GM20431 (cell line): Measurements from ENCODE around the gene ZNHIT3.
"Not testable (repeated sequence)": the region's sequence is repeated elsewhere in the genome, so short reads cannot be mapped to it uniquely, and the experiment has no call there.

Source experiments
- in situ Hi-C: fragments of 300-500 bp; cut with MseI, MboI; formaldehyde crosslinking; loops from one replicate; pipeline ENCODE4 v1.15.0; 2020; ENCODE audit warnings: low sequenced_read_pairs; ENCODE audit not compliant: unreplicated experiment

Gene ZNHIT3

DNA sequence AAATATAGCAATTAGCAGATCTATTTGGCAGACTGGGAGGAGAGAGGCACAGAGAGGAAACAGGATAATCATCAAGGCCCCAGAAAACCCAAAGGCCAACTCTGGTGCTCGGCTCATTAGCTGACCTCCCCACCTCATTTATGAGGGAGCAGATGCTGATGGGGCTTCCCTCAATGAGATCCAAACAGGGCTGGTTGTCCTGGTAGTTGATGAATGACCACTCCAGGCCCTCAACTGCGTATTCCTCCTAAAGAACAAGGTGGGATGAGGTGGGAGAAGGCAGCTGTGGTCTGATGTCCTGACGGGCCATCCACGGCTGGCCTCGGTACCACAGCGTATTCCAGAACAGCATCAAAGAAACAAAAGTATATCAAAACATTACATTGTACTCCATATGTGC lies 20.8 kb downstream of the ZNHIT3 start:
- in situ Hi-C loops: no loop called here

DNA sequence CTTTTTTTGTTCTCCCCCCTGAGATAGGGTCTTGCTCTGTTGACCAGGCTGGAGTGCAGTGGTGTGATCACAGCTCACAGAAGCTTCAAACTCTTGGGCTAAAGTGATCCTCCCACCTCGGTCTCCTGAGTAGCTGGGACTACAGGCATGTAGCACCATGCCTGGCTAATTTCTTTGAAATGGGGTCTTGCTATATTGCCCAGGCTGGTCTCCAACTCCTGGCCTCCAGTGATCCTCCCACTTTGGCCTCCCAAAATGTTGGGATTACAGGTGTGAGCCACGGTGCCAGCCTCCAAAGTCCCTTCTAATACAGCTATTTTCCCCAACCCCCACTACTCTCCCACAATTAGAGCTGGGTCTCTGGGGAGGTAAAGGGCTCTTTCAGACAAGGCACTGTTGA lies 22.0 kb downstream of the ZNHIT3 start:
- in situ Hi-C loops: not testable (repeated sequence)

DNA sequence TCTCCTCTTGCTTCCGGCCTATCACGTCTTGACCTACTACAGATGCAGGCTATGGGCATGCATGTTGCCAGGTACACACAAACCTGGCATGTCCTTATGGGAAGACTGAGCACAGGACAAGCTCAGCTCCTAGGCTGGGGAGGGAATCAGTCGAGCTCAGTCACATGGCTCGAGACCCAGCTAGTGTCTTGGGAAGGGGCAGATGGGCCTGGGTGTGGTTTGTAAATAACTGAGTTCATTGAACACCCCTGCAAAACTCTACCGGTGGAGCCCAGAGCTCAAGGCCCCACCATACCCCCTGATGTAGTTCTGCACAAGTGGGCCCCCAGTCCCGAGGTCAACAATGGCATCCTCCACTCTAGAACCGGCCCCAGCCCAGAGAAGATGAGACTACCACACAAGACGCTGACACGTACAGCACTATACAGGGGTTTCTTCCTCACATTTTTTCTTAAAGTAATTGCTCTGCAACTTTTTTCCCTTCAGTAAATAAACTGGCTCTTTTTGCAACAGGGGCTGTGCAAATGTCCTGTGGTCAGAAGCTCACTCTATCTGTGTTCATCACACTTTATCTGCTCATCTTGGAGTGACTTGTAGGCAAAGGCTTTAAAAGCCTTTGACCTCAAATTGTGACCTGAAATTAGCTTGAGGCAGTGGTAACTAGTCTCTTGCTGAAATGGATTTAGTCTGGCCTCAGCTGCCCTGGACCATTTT lies 22.9 kb downstream of the ZNHIT3 start:
- in situ Hi-C loops: no loop called here

DNA sequence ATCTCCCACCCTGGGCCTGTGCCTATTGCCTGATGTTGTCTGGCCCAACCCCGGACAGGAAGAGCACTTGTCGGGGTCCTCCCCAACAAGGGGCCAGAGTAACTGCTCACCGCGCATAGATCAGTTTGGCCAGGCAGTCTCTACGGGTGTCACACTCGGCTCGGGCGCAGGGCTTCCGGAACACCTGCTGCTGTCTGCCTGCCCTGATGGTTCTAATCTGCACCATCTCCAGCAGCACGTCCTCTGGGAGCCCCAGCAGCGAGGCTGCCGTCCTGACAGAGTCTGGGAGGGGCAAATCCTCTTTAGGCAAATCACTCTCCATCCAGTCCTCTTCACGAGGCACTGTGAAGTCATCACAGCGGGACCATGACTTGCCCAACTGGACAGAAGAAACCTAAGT lies 24.2 kb downstream of the ZNHIT3 start:
- in situ Hi-C loops: no loop called here

DNA sequence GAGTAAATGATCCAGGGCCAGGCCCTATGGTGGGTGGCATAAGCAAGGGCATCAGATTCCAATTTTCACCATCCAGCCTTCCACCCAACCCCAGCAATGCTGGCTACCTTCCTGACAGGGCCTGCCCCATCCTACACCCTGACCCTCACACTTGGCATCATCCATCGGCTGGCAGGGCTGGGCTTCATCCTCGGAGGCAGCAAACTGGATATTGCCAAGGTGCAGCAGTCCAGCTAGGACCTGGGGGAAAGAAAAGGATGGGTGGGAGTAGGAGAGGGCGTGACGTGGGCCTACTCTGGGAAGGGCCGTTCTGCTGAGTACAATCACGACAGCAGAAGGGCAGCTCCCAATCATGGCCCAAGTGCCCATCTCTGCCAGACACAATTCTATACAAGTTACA lies 24.7 kb downstream of the ZNHIT3 start:
- in situ Hi-C loops: no loop called here

DNA sequence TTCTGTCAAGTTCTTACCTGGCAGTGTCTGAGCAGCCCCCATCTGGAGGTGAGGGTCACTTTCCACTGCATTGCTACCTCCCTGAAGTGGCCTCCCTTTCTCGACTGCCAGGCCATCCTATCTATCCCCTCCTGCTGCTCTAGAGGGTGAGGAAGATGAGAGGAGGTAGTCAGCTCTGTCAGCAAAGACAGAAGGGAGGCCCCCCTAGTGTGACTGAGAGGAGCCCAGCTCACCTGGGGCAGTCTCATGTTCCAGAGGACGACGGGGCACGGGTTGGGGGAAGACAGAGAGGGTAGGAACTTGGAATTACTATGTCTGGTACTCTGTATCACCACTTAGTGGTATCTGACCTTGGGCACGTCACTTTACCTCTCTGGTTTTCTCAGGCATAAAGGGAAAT lies 26.2 kb downstream of the ZNHIT3 start:
- in situ Hi-C loops: no loop called here

DNA sequence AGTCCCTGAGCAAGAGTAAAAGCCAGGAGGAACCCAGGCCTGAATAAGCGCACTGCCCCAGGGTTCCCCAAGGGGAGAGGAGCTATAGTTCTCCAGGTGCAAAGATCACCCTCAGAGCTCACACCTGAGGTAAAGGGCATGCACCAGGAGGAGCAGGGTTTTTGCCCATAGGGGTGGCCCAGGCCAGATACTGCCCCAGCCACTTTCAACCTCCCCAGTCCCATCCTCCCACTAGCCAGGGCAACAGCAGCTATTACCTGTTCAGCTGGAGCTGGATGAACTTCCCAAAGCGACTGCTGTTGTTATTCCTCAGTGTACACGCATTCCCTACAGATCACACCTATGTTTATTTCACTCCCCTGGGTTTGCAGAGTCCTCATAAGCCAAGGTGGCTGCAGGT lies 28.4 kb downstream of the ZNHIT3 start:
- in situ Hi-C loops: no loop called here

DNA sequence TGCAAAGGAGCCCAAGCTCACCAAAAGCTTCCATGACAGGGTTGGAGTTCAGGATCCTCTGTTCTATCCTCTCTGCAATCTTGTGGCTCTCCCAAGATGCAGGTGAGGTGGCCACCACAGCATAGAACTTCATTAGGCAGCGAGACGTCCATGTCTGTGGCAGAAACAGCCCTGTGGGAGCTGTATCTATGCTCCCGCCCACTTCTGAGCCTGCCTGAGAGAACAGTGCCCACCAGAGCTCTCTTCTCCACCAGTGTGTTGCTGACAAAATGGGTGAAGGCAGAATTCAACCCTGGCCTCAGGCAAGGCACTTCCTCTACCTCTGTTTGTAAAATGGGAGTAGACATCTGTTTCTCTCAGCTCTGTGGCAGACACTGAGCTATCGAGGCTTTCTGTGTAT lies 29.4 kb downstream of the ZNHIT3 start:
- in situ Hi-C loops: no loop called here

DNA sequence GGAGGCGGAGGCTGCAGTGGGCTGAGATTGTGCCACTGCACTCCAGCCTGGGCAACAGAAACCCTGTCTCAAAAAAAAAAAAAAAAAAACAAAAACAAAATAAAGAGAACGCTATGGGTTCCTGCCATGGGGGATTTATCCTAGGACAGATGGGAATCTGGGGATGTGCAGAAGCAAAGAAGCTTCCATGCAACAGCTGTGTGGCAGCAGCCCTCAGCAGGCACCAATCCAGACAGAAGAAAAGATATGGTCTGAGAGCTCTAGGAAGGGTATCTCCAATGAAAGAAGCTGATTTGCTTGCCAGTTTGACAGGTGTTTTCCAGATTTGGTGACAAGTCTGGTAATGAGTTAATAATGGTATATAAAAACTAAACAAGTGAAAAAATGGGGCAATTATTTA lies 36.6 kb downstream of the ZNHIT3 start:
- in situ Hi-C loops: no loop called here

DNA sequence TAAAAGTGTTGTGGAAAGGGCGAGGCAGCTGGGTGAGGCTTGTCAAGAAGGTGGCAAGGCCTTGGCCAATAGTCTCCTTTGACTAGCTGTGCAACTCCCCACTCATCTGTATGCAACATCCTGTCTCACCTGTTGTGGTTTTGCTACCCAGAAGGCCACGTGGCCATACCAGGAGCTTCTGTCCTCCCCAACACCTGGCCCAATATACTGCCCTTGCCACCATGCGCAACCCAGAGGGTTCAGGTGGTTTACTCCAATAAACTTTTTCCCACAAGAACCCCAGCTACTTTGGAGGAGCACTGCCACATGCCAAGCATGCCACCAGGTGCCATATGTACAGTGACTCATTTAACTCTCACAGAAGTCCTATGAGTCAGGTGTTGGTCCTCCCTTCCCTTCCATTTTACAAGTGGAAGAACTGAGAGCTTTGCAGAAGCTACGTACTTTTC lies 38.0 kb downstream of the ZNHIT3 start:
- in situ Hi-C loops: no loop called here

DNA sequence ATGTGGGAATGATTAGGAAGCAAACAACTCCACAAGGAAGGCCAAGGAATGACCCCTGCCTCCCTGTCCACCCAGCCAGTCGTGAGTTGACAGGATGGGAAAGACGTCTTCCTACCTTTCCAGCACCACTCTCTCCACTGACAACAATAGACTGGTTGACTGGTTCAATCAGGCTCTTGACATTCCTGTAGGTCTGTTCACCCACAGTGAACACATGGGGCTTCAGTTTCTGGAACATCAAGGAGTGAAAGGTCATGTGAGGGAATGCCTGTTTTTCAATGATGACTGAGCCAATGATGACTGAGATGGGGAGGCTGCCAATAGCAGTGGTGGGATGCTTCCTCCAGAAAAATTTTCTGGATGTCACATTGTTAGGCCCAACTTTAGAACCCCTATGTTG lies 38.6 kb downstream of the ZNHIT3 start:
- in situ Hi-C loops: no loop called here

DNA sequence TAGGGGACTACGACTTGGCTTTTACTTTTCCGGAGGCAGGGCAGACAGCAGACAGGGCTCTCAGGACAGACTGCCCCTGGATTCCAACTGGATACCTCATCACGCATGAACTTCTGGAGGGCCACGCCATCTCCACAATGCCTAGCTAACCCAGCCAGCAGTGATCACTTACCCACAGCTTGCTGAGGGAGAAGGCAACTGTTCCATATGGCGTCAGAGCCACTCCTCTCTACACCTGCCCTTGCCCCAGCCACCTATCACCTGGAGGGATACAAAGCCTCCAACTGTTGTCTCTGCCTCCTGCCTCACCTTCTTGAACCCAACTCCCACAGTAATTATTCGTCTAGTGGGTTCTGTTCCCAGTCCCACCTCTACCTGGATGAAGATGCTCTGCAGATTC lies 39.4 kb downstream of the ZNHIT3 start:
- in situ Hi-C loops: no loop called here

DNA sequence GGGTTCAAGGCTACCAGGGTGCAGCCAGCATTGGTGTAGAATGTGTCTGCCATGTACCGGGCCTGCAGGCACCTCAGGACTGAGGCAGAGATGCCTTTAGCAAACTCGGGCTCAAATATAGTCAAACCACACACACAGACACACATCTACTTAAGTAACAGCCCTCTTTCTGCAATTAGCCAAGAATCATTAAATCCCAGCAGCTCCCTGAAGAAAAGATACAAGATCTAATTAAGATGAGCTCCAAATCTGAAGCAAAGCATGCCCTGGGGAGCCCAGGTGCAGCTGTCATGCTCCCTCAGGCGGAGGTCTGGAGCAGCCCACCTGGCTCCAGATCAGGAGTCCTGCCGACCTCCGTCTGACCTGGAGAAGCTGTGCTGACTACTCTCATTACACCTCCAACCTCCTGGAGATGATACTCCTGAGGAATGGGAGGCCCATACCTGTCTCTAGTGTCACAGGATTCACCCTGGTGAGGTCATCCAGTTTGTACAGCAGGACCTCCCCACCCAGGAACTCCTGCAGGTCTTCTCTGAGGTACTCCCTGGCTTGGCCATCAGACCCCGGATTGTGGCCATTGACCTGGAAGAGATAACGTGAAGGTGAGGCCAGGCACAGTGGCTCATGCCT lies 41.3 kb downstream of the ZNHIT3 start:
- in situ Hi-C loops: no loop called here

DNA sequence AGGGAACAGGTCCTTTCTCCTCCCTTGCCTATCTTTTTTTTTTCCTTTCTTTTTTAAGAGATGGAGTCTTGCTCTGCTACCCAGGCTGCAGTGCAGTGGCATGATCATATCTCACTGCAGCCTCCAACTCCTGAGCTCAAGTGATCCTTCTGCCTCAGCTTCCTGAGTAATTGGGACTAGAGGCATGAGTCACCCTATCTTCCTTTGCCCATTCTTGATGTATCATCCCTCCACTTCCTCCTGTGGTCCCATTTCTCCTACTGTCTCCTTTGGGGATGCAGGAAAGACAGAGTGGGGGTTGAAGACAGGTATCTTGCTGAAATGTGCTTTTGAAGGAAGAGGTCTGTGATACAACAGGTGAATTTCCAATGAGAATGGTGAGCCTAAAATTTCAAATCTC lies 42.6 kb downstream of the ZNHIT3 start:
- in situ Hi-C loops: no loop called here

DNA sequence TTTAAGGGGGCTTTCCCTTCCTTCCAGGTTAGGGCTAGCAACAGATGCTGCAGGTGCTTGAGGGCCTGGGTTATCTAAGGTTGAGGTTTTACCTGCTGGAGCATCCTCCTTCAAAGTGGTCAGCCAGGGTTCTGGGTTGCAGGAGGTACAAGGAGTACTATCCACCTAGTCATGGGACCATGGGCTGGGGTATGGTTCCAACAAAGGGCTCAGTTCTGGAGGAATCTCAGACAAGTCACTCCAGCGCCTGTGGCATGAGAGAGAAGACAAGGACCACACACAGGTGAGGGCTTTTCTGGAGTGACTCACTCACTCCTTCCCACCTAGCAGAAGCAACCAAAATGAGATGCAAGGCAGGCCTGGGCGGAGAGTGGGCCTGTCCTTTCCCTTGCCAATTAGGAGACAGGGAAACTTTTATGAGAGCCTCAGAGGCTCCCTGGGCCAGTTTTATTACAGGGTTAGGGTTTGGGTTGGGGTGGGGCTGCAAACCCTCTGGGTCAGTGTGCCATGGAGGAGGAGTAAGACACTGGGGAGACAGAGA lies 46.0 kb downstream of the ZNHIT3 start:
- in situ Hi-C loops: no loop called here

DNA sequence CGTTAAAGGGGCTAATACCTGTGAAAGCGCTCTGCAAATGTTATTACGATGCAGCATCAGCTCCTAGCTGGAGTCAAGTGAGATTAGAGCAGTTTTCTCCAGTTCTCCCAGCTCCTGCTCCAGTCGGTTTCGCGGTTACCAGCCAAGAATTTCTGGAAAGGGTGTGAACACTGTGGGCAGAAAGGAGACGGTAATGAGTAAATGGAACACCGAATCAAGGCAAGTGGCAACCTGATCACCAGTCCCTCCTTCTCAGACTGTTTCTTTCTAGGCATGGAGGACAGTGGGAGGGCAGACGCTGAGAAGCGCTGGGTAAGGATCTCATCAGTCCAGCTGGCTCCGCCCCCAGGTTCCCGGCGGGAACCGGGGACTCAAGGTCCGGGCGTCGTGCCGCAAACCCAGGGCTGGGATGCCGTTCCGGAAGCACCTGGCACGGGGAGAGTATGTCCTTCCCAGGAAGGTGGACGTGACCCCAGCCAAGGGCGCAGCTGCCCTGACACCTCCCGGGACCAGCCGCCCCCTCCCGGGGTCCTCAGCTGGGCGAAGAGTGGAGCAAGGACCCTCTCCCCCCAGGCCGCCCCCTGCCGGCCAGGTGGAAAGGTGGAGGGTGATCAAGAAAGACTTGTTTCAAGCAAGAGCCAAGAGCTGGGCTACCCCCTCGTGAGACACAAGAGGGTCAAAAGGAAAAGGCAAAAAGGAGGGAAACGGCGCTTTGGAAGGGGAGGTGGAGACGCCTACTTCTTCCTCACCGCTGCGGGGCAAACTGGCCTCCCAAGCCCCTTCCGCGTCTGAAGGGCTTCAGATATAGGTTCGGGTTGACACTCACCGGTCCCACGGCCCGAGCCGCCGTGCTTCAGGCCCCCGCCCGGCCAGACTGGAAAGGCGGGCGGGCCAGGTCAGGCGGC lies 47.7 kb downstream of the ZNHIT3 start:
- in situ Hi-C loops: no loop called here

DNA sequence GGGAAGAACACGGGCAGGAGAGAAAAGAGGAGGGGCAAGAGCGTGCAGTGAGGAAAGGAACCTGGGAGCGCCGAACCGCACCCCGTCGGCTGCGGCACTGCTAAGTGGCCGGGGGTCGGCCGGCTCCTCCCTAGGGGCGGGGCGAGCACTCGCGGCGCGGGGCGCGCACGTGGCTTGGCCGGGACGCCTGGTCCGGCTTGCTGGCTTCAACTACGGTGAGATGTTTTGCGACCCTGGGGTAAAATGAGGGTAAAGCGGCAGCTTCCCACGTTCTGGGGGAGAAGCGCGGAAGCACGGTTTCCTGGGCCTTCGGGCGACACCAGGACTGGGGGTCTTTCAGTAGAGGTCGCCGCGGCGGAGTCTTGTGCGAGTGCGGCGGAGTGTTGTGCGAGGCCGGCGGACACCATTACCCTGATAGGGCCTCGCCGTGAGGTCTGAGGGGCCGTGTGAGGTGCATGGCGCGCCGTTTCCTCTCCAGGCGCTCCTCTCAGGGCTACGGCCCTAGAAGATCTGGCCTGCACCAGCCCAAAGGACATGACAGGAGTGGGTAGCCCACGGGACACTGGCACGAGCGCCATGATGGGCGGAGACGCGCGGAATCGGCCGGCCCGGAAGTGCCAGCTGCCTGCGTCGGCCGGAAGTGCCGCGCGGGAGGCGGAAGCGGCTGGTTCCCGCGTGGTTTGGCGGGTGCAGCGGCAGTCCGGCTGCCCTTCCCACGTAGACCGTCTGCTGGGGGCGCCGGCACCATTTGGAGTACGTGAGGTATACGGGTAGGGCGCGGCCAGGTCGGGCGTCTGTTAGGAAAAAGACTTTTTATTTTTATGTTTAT lies 48.6 kb downstream of the ZNHIT3 start, which contains the start of the genes MYO19 and PIGW:
TSS of gene MYO19 (minus strand) at position 29 of the 829 bp plus-strand sequence. CDS start 2,330 bp downstream, outside the sequence.
TSS of gene PIGW (plus strand) at position 148 of the 829 bp plus-strand sequence. CDS start 2,115 bp downstream, outside the sequence.
- in situ Hi-C loops: no loop called here

DNA sequence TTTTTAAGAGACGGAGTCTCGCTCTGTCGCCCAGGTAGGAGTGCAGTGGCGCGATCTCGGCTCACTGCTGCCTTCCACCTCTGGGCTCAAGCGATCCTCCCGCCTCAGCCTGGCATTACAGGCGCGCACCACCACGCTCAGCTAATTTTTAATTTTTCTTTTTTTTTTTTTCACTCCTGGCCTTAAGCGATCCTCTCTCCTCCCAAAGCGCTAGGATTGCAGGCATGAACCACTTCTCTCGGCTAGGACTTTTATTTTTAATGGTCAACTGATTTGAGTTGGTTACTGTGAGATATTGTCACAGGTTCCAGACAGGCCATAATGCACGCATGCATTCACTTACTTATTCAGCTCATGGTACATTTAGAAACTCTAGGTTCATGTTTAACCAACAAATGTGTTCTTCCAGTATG lies 49.2 kb downstream of the ZNHIT3 start:
- in situ Hi-C loops: no loop called here

DNA sequence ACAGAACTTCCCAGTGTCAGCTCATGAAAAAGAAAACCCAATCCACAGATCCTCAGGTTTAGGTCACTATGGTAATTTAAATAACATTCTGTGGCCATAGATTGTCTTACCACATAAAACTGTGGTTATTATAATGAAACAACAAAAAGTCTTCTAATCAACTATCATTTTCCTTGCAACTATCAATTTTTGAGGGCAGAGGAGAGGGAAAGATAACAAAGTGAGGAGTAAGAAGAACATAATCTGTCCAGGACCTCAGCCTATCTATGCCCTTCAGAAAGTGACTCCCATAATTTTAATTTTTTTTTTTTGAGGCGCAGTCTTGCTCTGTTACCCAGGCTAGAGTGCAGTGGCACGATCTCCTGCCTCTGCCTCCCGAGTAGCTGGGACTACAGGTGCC lies 54.2 kb downstream of the ZNHIT3 start:
- in situ Hi-C loops: no loop called here

DNA sequence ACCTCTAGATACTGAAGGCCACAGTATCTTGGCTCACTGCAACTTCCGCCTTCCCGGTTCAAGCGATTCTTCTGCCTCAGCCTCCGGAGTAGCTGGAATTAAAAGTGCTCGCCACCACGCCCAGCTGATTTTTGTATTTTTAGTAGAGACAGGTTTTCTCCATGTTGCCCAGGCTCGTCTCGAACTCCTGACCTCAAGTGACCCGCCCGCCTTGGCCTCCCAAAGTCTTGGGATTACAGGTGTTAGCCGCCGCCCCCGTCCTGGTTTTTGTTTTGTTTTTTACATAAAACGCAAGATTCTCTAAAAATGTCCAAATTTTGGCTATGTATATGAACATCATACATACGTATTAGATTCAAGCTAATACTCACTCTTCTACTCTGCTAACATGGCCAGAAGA lies 56.3 kb downstream of the ZNHIT3 start:
- in situ Hi-C loops: no loop called here
